Lower leg skin (tissue), 4 donors: Measurements from ENCODE around the gene KDELR3. TPM values are rescaled to one million over a fixed set of nuclear protein-coding genes. Genes with fewer than 3 reads are reported as not detected.

Source experiments
- DNase-seq, 2 donors: peaks; one replicate each; pipeline ENCODE4 v3.0.0-alpha.2; 2019; ENCODE audit warnings: low spot score in 2 of 2
- H3K4me3 ChIP-seq: fragments of 200-600 bp; sonication (generic); 2 replicates; pipeline ENCODE4 v1.5.1; 2017; ENCODE audit warnings: mild to moderate bottlenecking, low read depth; ENCODE audit not compliant: poor library complexity, severe bottlenecking
- CTCF ChIP-seq, 3 donors: fragments of 450-650 bp; IDR thresholded peaks; one replicate each; pipeline ENCODE4 v1.5.1; 2016; ENCODE audit warnings: antibody characterized with exemption in 3 of 3, mild to moderate bottlenecking in 3 of 3, moderate library complexity in 2 of 3
- POLR2A ChIP-seq, 2 donors: fragments of 450-650 bp; IDR thresholded peaks; one replicate each; pipeline ENCODE4 v1.6.1; 2016 to 2017; ENCODE audit warnings: antibody characterized with exemption in 2 of 2, mild to moderate bottlenecking in 1 of 2, moderate library complexity in 1 of 2
- WGBS, 2 donors: methylation state at CpG; one replicate each; pipeline ENCODE4 v1.1.5; 2018; 5-methylcytosine and 5-hydroxymethylcytosine counted together
- intact Hi-C: fragments of 100-400 bp; cut with DNase I; formaldehyde crosslinking; loops from one replicate; pipeline ENCODE4 v1.15.0; 2023; ENCODE audit warnings: low total_unique reads
- total RNA-seq, 4 donors: library from RNA; depleted of rRNA; stranded (reverse); fragments of >200 nt; gene quantifications; one replicate each; pipeline ENCODE4 v1.1.0, GENCODE V29; 2016

Gene KDELR3
- total RNA-seq, 4 donors from 2014 or later = 0.80 to 5.1 (median 1.3) TPM

- WGBS, 2 donors = 90 to 93% methylated on average over 5 of the region's 5 CpGs
- no peak for TF ChIP-seq CTCF (IDR thresholded peaks at IDR 0.05)
- TF ChIP-seq POLR2A (IDR thresholded peaks at IDR 0.05) = no peak
- intact Hi-C loops = no loop called here
- no peak overlapping the region for H3K4me3 ChIP-seq
- DNase-seq = no peak
Observed at GRCh38 chr22:38510416-38510970, 42.6 kb downstream of the KDELR3 start.

- H3K4me3 ChIP-seq = no peak overlapping the region
- DNase-seq = no peak
- TF ChIP-seq POLR2A (IDR thresholded peaks at IDR 0.05) = no peak
- no peak for TF ChIP-seq CTCF (IDR thresholded peaks at IDR 0.05)
- intact Hi-C loops = no loop called here
- WGBS, 2 donors = 73 to 79% methylated on average over 1 of the region's 1 CpG
Observed at GRCh38 chr22:38513063-38513462, 45.2 kb downstream of the KDELR3 start.

- 95 to 96% methylated on average over 4 of the region's 4 CpGs for WGBS, 2 donors
- intact Hi-C loops = no loop called here
- TF ChIP-seq CTCF (IDR thresholded peaks at IDR 0.05) (no peak), POLR2A (IDR thresholded peaks at IDR 0.05) (no peak)
- no peak for DNase-seq
- no peak overlapping the region for H3K4me3 ChIP-seq
Observed at GRCh38 chr22:38518620-38519019, 50.7 kb downstream of the KDELR3 start.

GRCh38 chr22:38519453-38520250, 51.8 kb downstream of the KDELR3 start:
- intact Hi-C loops = no loop called here
- H3K4me3 ChIP-seq = no peak overlapping the region
- WGBS, 2 donors = 95 to 96% methylated on average over 2 of the region's 2 CpGs
- DNase-seq = no peak
- TF ChIP-seq POLR2A (IDR thresholded peaks at IDR 0.05) = no peak

GRCh38 chr22:38523029-38523428, 55.1 kb downstream of the KDELR3 start:
- 87 to 96% methylated on average over 3 of the region's 3 CpGs for WGBS, 2 donors
- DNase-seq = no peak
- intact Hi-C loops = no loop called here
- TF ChIP-seq CTCF (IDR thresholded peaks at IDR 0.05) (no peak), POLR2A (IDR thresholded peaks at IDR 0.05) (no peak)
- no peak overlapping the region for H3K4me3 ChIP-seq

GRCh38 chr22:38523479-38523878, 55.6 kb downstream of the KDELR3 start:
- TF ChIP-seq CTCF (IDR thresholded peaks at IDR 0.05) (no peak), POLR2A (IDR thresholded peaks at IDR 0.05) (no peak)
- DNase-seq = no peak
- no peak overlapping the region for H3K4me3 ChIP-seq
- intact Hi-C loops = no loop called here
- 94 to 95% methylated on average over 5 of the region's 5 CpGs for WGBS, 2 donors
